ENCODE measurements around the gene ANO1. TPM values are rescaled to one million over a fixed set of nuclear protein-coding genes. Genes with fewer than 3 reads are reported as not detected.

The ANO1 gene
- total and polyA plus RNA-seq, 2 donors, result 0.38 to 1.5 TPM

DNA sequence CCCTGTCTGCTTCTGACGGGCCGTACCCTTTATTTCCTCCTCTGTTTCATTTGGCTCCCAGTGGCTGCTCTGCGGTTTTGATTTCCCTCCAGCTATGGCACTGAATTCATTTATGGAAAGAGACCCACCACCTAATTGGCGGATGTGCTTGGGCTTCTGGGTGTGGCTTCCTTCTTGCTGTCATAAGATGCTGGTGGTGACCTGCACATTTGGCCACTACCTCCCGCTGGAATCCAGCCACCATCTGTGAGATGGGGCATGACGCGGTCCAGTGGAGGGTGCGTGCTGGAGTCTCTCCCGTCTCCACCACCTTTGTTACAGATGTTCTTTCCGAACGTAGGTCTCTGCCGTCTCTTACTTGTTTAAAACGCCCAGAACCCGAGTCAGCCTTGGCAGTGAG lies 77.3 kb downstream of the ANO1 start:
- Histone ChIP-seq H3K9me3 (ENCODE audit: control insufficient read depth in 2 of 2, insufficient read depth in 1 of 2, low read length in 1 of 2) (no peaks in the 10 kb centered on the region), H3K36me3 (ENCODE audit: control insufficient read depth in 2 of 2, insufficient read depth in 2 of 2, low read length in 1 of 2) (no peaks in the 10 kb centered on the region), H3K27ac (ENCODE audit: low read depth in 1 of 2, low read length in 1 of 2) (no peak overlapping the region), H3K27me3 (ENCODE audit: control insufficient read depth in 2 of 2, insufficient read depth in 1 of 2, low read length in 1 of 2) (peaks cover 0 to 9% of the 10 kb centered on the region in 2 donors), H3K4me3 (ENCODE audit: low read length in 2 of 2) (no peak overlapping the region), H3K4me1 (ENCODE audit: control insufficient read depth in 2 of 2, insufficient read depth in 2 of 2, low read length in 2 of 2) (no peaks in the 10 kb centered on the region)
- 93% methylated on average over 14 of the region's 14 CpGs for WGBS
- DNase-seq (ENCODE audit: low read depth in 6 of 9, low spot score in 9 of 9), result no peak

GRCh38 chr11:70156291-70157037 lies 78.3 kb downstream of the ANO1 start:
- no peak for DNase-seq (ENCODE audit: low read depth in 6 of 9, low spot score in 9 of 9)
- Histone ChIP-seq H3K27me3 (ENCODE audit: control insufficient read depth in 2 of 2, insufficient read depth in 1 of 2, low read length in 1 of 2) (peaks cover 0 to 5% of the 10 kb centered on the region in 2 donors), H3K9me3 (ENCODE audit: control insufficient read depth in 2 of 2, insufficient read depth in 1 of 2, low read length in 1 of 2) (no peaks in the 10 kb centered on the region), H3K27ac (ENCODE audit: low read depth in 1 of 2, low read length in 1 of 2) (no peak overlapping the region), H3K36me3 (ENCODE audit: control insufficient read depth in 2 of 2, insufficient read depth in 2 of 2, low read length in 1 of 2) (no peaks in the 10 kb centered on the region), H3K4me1 (ENCODE audit: control insufficient read depth in 2 of 2, insufficient read depth in 2 of 2, low read length in 2 of 2) (no peaks in the 10 kb centered on the region), H3K4me3 (ENCODE audit: low read length in 2 of 2) (no peak overlapping the region)
- WGBS, result 85% methylated on average over 18 of the region's 18 CpGs

- Histone ChIP-seq H3K4me3 (ENCODE audit: low read length in 2 of 2) (no peak overlapping the region), H3K27ac (ENCODE audit: low read depth in 1 of 2, low read length in 1 of 2) (no peak overlapping the region), H3K4me1 (ENCODE audit: control insufficient read depth in 2 of 2, insufficient read depth in 2 of 2, low read length in 2 of 2) (no peaks in the 10 kb centered on the region), H3K9me3 (ENCODE audit: control insufficient read depth in 2 of 2, insufficient read depth in 1 of 2, low read length in 1 of 2) (no peaks in the 10 kb centered on the region), H3K36me3 (ENCODE audit: control insufficient read depth in 2 of 2, insufficient read depth in 2 of 2, low read length in 1 of 2) (no peaks in the 10 kb centered on the region), H3K27me3 (ENCODE audit: control insufficient read depth in 2 of 2, insufficient read depth in 1 of 2, low read length in 1 of 2) (peaks cover 0 to 2% of the 10 kb centered on the region in 2 donors)
- WGBS, result 47% methylated on average over 8 of the region's 8 CpGs
- DNase-seq (ENCODE audit: low read depth in 6 of 9, low spot score in 9 of 9), result no peak
Observed at GRCh38 chr11:70158201-70158600, 80.1 kb downstream of the ANO1 start.

GRCh38 chr11:70158757-70159389 lies 80.8 kb downstream of the ANO1 start:
- WGBS, result 94% methylated on average over 14 of the region's 14 CpGs

DNA sequence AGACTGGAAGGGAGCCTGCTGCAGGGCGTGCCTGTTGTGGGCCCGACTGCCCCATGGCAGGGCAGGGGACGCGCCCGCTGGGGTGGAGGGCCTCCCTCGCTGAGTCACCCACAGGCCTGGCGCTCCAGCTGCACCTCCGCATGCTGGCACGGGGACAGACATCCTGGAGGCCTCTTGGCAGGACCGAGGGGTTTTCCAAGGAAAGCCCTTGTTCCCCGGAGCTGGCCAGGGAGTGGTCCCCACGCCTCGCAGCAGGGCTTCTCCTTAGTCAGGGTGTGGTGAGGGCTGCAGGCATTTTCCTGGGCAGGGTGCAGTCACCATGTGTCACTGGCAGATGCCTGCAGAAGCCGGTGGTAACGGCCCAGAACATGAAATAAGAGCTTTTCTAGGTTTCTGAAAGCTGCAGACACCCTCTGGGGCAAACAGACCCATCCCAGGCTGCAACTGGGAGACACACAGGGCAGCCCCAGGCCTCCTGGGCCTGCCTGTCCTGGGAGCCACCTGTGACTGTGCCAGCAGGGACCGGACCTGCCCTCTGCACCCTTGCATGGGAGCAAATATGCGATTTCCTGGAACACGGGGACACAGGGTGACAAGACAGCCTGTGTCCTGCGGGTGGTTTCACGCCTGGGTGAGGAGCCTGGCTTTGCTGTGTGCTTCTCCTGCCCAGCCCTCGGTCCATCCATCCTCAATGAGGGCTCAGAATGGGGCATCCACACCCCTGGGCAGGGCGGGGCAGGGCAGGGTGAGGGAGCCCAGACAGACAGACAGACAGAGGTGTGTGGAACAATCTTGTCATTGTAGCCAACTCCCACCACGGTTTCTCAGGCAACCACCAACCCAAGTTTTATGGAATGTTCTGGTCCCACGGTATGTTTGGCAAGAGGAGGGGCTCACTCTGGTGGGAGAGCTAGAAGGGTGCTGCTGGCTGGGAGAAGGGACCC lies 81.8 kb downstream of the ANO1 start:
- no peaks in the 10 kb centered on the region for H3K27me3 ChIP-seq (ENCODE audit: control insufficient read depth in 2 of 2, insufficient read depth in 1 of 2, low read length in 1 of 2)
- no peak overlapping the region for H3K27ac ChIP-seq (ENCODE audit: low read depth in 1 of 2, low read length in 1 of 2)
- no peaks in the 10 kb centered on the region for H3K9me3 ChIP-seq (ENCODE audit: control insufficient read depth in 2 of 2, insufficient read depth in 1 of 2, low read length in 1 of 2)
- WGBS, result 88% methylated on average over 24 of the region's 24 CpGs
- H3K4me3 ChIP-seq (ENCODE audit: low read length in 2 of 2), result no peak overlapping the region
- no peaks in the 10 kb centered on the region for H3K4me1 ChIP-seq (ENCODE audit: control insufficient read depth in 2 of 2, insufficient read depth in 2 of 2, low read length in 2 of 2)
- no peak for DNase-seq (ENCODE audit: low read depth in 6 of 9, low spot score in 9 of 9)
- no peaks in the 10 kb centered on the region for H3K36me3 ChIP-seq (ENCODE audit: control insufficient read depth in 2 of 2, insufficient read depth in 2 of 2, low read length in 1 of 2)

More at GRCh38 chr11:70158757-70159389, 80.8 kb downstream of the ANO1 start:
- no peaks in the 10 kb centered on the region for H3K36me3 ChIP-seq (ENCODE audit: control insufficient read depth in 2 of 2, insufficient read depth in 2 of 2, low read length in 1 of 2)
- no peaks in the 10 kb centered on the region for H3K4me1 ChIP-seq (ENCODE audit: control insufficient read depth in 2 of 2, insufficient read depth in 2 of 2, low read length in 2 of 2)
- no peak overlapping the region for H3K4me3 ChIP-seq (ENCODE audit: low read length in 2 of 2)
- H3K9me3 ChIP-seq (ENCODE audit: control insufficient read depth in 2 of 2, insufficient read depth in 1 of 2, low read length in 1 of 2), result no peaks in the 10 kb centered on the region
- H3K27ac ChIP-seq (ENCODE audit: low read depth in 1 of 2, low read length in 1 of 2), result no peak overlapping the region
- H3K27me3 ChIP-seq (ENCODE audit: control insufficient read depth in 2 of 2, insufficient read depth in 1 of 2, low read length in 1 of 2), result peaks cover 0 to 2% of the 10 kb centered on the region in 2 donors
- no peak for DNase-seq (ENCODE audit: low read depth in 6 of 9, low spot score in 9 of 9)

DNA sequence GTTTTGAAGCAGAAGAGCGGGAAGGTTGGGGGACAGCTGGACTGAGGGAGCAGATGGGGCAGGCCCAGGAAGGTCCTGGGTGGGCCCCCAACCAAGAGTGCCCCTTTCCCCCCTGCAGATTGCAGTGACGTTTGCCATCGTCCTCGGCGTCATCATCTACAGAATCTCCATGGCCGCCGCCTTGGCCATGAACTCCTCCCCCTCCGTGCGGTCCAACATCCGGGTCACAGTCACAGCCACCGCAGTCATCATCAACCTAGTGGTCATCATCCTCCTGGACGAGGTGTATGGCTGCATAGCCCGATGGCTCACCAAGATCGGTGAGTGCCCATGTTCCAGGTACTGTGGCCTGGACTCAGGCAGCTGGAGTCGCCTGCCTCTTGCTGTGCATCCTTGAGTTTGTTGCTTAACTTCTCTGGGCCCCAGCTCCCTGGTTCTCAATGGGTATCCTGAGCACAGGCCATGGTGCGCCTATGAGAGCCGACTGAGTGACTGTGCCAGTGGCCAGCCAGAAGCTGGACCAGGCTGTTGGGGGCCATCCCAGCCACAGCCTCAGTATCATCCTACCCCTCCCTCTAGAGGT lies 83.0 kb downstream of the ANO1 start:
- 96% methylated on average over 17 of the region's 17 CpGs for WGBS
- H3K4me3 ChIP-seq (ENCODE audit: low read length in 2 of 2), result no peak overlapping the region
- no peaks in the 10 kb centered on the region for H3K36me3 ChIP-seq (ENCODE audit: control insufficient read depth in 2 of 2, insufficient read depth in 2 of 2, low read length in 1 of 2)
- H3K4me1 ChIP-seq (ENCODE audit: control insufficient read depth in 2 of 2, insufficient read depth in 2 of 2, low read length in 2 of 2), result no peaks in the 10 kb centered on the region
- no peak overlapping the region for H3K27ac ChIP-seq (ENCODE audit: low read depth in 1 of 2, low read length in 1 of 2)
- H3K27me3 ChIP-seq (ENCODE audit: control insufficient read depth in 2 of 2, insufficient read depth in 1 of 2, low read length in 1 of 2), result no peaks in the 10 kb centered on the region
- no peaks in the 10 kb centered on the region for H3K9me3 ChIP-seq (ENCODE audit: control insufficient read depth in 2 of 2, insufficient read depth in 1 of 2, low read length in 1 of 2)
- DNase-seq (ENCODE audit: low read depth in 6 of 9, low spot score in 9 of 9), result no peak

DNA sequence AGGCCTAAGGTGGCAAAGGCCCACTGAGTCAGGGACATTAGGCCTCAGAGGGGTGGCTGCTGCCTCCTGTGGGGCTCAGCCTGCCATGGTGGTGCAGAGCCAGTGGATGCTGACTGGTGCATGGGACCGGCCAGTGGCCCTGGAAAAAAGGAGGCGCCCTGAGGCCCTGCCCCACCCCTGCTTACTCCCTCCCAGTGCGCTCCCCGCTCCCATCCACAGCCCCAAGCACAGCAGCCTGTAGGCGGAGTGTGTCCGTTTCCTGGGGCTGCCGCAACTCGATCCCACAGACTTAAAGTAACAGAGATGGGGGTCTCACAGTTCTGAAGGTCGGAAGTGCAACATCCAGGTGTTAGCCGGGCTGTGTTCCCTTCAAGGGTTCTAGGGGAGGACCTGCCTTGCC lies 86.6 kb downstream of the ANO1 start:
- Histone ChIP-seq H3K4me3 (ENCODE audit: low read length in 2 of 2) (no peak overlapping the region), H3K9me3 (ENCODE audit: control insufficient read depth in 2 of 2, insufficient read depth in 1 of 2, low read length in 1 of 2) (no peaks in the 10 kb centered on the region), H3K4me1 (ENCODE audit: control insufficient read depth in 2 of 2, insufficient read depth in 2 of 2, low read length in 2 of 2) (no peaks in the 10 kb centered on the region), H3K27ac (ENCODE audit: low read depth in 1 of 2, low read length in 1 of 2) (no peak overlapping the region), H3K36me3 (ENCODE audit: control insufficient read depth in 2 of 2, insufficient read depth in 2 of 2, low read length in 1 of 2) (no peaks in the 10 kb centered on the region), H3K27me3 (ENCODE audit: control insufficient read depth in 2 of 2, insufficient read depth in 1 of 2, low read length in 1 of 2) (peaks cover 0 to 5% of the 10 kb centered on the region in 2 donors)
- DNase-seq (ENCODE audit: low read depth in 6 of 9, low spot score in 9 of 9), result no peak
- 88% methylated on average over 10 of the region's 10 CpGs for WGBS

DNA sequence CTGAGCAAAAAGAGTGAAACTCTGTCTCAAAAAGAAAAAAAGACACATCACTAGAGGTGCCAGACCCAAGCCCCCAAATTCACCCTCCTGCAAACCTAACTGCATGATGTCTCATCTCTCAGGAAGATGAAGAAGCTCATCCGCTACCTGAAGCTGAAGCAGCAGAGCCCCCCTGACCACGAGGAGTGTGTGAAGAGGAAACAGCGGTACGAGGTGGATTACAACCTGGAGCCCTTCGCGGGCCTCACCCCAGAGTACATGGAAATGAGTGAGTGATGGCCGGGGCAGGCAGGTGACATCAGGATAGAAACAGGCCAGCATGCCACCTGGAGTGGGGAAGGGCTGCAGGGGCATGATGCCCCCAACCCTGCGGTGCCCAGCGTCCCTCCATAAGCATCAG lies 89.0 kb downstream of the ANO1 start:
- DNase-seq (ENCODE audit: low read depth in 6 of 9, low spot score in 9 of 9), result no peak
- Histone ChIP-seq H3K9me3 (ENCODE audit: control insufficient read depth in 2 of 2, insufficient read depth in 1 of 2, low read length in 1 of 2) (no peaks in the 10 kb centered on the region), H3K4me1 (ENCODE audit: control insufficient read depth in 2 of 2, insufficient read depth in 2 of 2, low read length in 2 of 2) (no peaks in the 10 kb centered on the region), H3K4me3 (ENCODE audit: low read length in 2 of 2) (no peak overlapping the region), H3K36me3 (ENCODE audit: control insufficient read depth in 2 of 2, insufficient read depth in 2 of 2, low read length in 1 of 2) (no peaks in the 10 kb centered on the region), H3K27me3 (ENCODE audit: control insufficient read depth in 2 of 2, insufficient read depth in 1 of 2, low read length in 1 of 2) (peaks cover 0 to 9% of the 10 kb centered on the region in 2 donors), H3K27ac (ENCODE audit: low read depth in 1 of 2, low read length in 1 of 2) (no peak overlapping the region)
- WGBS, result 76% methylated on average over 9 of the region's 9 CpGs
